Measurements from ENCODE around the gene TBCK. TPM values are rescaled to one million over a fixed set of nuclear protein-coding genes. Genes with fewer than 3 reads are reported as not detected.

The TBCK gene
- total RNA-seq, 1 donor from 2014 or later, result 64.5 TPM

- DNase-seq (ENCODE audit: low spot score), result no peak
Observed at GRCh38 chr4:106039796-106040195, 276.2 kb downstream of the TBCK start.

GRCh38 chr4:106038908-106039307 lies 277.1 kb downstream of the TBCK start:
- no peak for DNase-seq (ENCODE audit: low spot score)

- DNase-seq (ENCODE audit: low spot score), result no peak
Observed at GRCh38 chr4:106038012-106038411, 278.0 kb downstream of the TBCK start.

GRCh38 chr4:106036848-106037247 lies 279.2 kb downstream of the TBCK start:
- DNase-seq (ENCODE audit: low spot score), result no peak

GRCh38 chr4:106036334-106036733 lies 279.7 kb downstream of the TBCK start:
- DNase-seq (ENCODE audit: low spot score), result no peak

GRCh38 chr4:106035204-106035603 lies 280.8 kb downstream of the TBCK start:
- DNase-seq (ENCODE audit: low spot score), result no peak

- DNase-seq (ENCODE audit: low spot score), result no peak
Observed at GRCh38 chr4:106034751-106035150, 281.3 kb downstream of the TBCK start.

- no peak for DNase-seq (ENCODE audit: low spot score)
Observed at GRCh38 chr4:106034220-106034619, 281.8 kb downstream of the TBCK start.

- DNase-seq (ENCODE audit: low spot score), result no peak
Observed at GRCh38 chr4:106033469-106033868, 282.5 kb downstream of the TBCK start.

- DNase-seq (ENCODE audit: low spot score), result no peak
Observed at GRCh38 chr4:106032851-106033286, 283.1 kb downstream of the TBCK start.

GRCh38 chr4:106022454-106022853 lies 293.6 kb downstream of the TBCK start:
- DNase-seq (ENCODE audit: low spot score), result no peak

- no peak for DNase-seq (ENCODE audit: low spot score)
Observed at GRCh38 chr4:106021737-106022410, 294.1 kb downstream of the TBCK start.

- DNase-seq (ENCODE audit: low spot score), result no peak
Observed at GRCh38 chr4:106019771-106020170, 296.2 kb downstream of the TBCK start.

GRCh38 chr4:106017975-106018374 lies 298.0 kb downstream of the TBCK start:
- DNase-seq (ENCODE audit: low spot score), result no peak

GRCh38 chr4:106011387-106011786 lies 304.6 kb downstream of the TBCK start:
- DNase-seq (ENCODE audit: low spot score), result no peak

- DNase-seq (ENCODE audit: low spot score), result no peak
Observed at GRCh38 chr4:106010761-106011160, 305.2 kb downstream of the TBCK start.

GRCh38 chr4:106002994-106003393 lies 313.0 kb downstream of the TBCK start:
- DNase-seq (ENCODE audit: low spot score), result no peak

GRCh38 chr4:105998171-105999063 lies 317.6 kb downstream of the TBCK start:
- no peak for DNase-seq (ENCODE audit: low spot score)

GRCh38 chr4:105996845-105997244 lies 319.2 kb downstream of the TBCK start:
- DNase-seq (ENCODE audit: low spot score), result no peak

- no peak for DNase-seq (ENCODE audit: low spot score)
Observed at GRCh38 chr4:105994841-105995501, 321.0 kb downstream of the TBCK start.

- DNase-seq (ENCODE audit: low spot score), result no peak
Observed at GRCh38 chr4:105994061-105994460, 321.9 kb downstream of the TBCK start.

GRCh38 chr4:105992641-105993305 lies 323.2 kb downstream of the TBCK start:
- no peak for DNase-seq (ENCODE audit: low spot score)

All from ureter (tissue), 1 donor.